ENCODE results near the gene RBBP8.
"Not testable (repeated sequence)": the region's sequence is repeated elsewhere in the genome, so short reads cannot be mapped to it uniquely, and the experiment has no call there.

Gene RBBP8

DNA sequence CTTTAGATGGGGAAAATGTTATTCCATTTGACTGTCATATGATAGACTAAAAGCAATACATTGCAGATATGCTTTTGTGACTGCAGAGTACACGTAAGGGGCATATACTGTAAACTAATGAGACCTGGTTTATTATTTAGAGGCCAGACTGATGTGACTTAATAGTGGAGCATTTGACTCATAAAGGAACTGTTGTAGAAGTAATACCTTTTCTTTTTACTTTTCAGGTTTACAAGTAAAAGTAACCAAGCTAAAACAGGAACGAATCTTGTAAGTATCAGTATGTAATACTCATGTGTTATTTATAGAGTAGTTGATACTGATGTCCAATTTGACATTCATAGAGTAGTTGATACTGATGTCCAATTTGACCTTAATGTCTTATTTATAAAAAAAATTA, 13.1 kb downstream of the RBBP8 start:
- DNase-seq: no peak

DNA sequence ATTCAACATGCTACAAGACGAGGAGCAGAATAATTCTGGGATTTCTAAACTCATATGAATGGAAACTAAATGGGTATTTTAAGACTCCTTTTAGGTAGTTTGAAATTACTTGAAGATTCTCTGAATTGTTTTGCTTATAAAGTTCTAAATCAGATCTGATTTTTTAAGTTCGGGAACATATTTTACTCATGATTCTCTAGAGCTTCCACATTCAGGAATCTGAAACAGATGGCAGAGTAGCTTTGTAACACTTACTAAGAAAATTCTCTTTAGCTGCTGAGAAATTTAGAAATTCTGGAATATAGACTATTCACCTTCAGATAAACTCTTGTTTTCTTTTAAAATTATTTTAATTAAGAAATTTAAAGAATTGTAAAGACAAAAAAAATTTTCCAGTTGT, 13.7 kb downstream of the RBBP8 start:
- DNase-seq: no peak

DNA sequence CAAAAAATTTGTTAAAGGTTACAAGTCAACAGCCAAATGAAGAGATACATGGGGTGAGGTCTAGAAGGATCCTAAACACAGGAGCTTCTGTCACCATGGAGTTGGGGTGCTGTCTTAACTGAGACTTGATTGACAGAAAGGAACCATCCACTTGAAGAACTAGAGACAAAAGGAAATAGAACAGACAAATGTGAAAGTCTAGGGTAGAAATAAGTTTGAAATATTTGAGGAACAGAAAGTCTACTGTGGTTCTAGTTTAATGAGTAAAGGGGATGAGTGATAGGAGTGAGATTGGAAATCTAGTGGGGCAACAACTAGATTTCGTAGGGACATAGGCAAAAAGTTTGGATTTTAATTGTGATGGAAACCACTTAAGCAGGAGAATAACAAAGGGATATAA, 18.7 kb downstream of the RBBP8 start:
- no peak for DNase-seq

DNA sequence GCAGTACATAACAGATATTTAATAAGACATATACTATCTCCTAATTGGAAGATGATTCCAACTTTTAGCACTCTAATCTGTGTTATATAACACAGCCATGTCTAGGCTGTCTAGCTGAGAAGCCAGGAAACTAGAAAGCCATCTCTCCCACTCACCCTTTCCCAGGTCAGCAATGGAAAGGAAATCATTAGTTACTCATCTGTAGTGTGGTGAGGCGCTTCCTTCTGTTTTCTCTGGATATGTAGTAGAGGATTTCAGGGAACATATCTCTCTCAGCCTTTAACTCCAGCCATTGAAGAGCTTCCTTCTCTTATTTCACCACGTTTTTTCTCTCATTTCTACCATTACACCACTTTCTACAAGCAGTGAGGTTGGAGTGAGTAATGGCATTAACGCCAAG, 19.4 kb downstream of the RBBP8 start:
- no peak for DNase-seq

DNA sequence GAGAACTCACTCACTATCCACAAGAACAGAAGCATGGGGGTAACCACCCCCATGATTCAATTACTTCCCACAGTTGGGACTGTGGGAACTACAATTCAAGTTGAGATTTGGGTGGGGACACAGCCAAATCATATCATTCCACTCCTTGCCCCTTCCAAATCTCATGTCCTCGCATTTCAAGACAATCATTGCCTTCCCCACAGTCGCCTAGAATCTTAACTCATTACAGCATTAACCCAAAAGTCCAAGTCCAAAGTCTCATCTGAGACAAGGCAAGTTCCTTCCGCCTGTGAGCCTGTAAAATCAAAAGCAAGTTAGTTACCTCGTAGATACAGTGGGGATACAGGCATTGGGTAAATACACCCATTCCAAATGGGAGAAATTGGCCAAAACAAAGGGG, 20.9 kb downstream of the RBBP8 start:
- not testable (repeated sequence) for DNase-seq

DNA sequence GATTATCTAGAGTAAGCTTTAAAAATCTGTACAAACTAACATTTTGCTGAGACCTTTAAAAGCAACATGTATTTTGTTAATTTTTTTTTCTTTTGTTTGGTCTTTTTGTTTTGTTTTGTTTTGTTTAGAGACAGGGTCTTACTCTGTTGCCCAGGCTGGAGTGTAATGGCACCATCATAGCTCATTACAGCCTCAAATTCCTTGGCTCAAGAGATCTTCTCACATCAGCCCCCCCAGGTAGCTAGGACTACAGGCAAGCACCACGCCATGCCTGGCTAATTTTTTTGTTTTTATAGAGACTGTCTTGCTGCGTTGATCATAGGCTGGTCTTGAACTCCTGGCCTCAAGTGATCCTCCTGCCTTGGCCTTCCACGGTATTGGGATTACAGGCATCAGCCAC, 23.1 kb downstream of the RBBP8 start:
- DNase-seq: no peak

DNA sequence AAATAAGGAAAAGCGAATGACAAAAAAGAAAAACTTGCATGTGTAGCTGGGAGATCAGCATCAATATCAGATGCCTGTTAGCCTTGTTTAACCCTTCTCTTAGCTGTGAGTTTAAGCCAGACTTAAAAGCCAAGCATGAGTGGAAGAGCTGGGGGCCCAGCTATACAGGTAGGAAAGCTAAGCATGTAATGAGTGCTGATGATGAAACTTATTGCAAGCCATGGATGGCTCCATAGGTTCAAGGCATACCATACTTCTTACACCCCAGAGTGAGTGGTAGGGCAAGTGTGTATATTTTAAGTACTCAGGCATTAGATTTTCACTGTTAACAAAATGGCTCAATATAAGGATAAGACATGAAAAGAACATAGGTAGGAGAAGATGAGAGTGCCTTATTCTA, 28.0 kb downstream of the RBBP8 start:
- no peak for DNase-seq

DNA sequence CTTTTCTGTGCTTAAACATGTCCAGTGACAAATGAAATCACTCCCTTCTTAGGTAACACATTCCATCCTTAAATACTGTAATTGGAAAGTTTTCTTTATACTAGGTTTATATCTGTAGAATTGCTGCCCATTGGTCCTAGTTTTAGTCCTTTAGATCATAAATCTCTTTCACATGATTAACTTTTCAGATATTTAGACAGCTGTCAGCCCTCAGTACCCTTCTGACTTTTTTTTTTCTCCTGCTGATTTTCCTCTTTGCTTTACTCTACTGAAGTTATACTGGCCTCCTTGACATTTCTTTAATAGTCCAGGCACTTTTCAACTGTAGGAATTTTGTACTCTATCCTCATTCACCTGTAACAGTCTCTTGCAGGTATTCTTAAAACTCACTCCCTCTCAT, 28.9 kb downstream of the RBBP8 start:
- no peak for DNase-seq

DNA sequence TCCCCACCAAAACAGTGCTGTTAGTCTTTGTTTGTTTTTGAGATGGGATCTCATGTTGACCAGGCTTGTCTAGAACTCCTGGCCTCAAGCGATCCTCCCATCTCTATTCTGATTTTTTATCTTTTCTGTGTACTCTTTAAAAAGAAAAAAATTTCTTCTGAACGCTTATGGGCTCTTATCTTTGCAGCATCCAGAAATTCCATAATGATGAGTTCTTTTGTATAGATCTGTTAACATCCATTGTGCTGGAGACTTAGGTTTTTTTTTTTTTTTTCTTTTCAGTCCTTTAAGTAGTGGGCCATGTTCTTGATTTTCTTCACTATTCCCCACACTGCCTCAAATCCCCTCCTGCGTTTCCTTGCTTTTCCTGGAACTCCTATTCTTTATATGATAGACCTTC, 31.0 kb downstream of the RBBP8 start:
- DNase-seq: no peak

DNA sequence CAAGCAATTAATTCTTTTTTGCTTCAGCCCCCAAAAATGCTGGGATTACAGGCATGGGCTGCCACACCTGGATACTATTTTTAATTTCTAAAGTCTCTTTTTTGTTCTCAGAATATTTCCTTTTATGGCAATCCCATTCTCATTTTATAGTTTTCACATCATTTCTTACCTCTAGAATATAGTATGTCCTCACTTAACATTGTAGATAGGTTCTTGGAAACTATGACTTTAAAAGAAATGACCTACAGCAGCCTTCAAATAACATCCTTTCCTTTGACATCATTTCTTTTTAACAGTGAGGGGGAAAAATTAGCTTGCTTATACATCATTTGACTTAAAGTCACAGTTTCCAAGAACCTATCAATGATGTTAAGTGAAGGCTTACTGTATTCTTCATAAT, 31.6 kb downstream of the RBBP8 start:
- no peak for DNase-seq

DNA sequence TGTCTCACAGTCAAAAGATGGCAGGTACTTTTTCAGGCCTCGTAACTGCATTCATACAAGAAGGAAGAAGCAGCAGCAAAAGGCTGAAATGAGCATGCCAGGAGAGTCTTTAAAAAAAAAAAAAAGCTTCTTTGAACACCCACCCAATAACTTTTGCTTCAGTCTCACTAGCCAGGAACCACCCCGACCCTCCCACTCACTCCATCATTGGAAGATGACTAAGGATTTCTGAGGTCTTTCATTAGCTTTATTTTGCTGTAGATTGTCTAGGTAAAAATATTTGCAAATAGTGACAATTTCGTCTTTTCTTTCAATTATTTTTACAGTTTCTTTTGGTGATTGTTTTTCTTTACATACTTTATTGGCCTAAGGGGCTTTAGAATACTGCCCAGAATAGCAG, 37.9 kb downstream of the RBBP8 start:
- no peak for DNase-seq

DNA sequence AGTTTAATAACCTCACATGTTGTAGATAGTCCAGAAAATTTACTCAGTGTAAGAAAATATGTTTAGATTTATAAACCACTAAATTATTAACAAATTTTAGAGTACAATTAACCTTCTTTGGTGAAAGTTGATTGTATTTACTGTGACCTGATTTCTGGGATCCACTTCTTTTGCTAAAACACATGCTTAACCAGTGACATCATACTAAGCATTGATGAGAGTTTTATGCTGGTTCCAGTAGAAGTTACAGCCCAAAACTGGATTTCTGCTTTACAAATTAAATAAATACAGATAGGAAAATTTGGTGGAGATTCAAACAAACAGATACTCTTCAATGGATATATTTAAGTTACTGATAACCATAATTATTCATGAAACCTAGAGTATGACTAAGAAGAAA, 40.9 kb downstream of the RBBP8 start:
- no peak for DNase-seq

DNA sequence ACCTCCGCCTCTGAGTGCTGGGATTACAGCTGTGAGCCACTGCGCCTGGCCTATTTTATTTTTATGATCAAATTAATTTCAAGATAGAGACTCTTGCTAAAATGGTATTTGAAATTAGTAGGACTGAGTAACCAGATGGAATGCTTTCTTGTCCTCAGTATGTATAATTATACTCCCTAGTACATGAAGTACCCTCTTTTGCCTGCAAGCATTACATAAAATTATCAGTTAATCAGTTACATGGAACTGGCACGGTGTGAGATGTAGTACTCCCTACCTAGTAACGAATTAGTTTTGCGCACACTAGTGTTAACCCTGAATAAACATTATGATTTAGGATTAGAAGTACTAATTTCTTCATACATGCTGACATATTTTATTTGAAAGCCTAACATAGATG, 41.6 kb downstream of the RBBP8 start:
- DNase-seq: no peak

DNA sequence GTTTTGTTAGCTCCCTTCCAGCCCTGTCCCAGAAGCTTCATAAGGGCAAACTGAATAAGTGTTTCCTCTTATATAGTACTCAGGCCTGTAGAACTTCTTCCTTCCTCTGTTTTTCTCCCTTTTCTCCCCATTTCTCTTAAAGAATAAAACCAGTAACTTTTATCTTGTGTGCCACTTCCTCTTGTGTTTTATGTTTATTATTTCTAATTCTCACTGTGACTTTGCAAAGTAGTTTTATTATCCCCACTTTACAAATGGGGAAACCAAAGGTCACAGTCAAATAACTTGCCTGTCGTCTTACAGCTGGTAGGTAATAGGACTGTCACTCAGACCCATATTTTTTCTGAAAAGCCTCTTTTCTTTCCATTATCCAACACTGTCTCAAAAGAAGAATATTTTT, 42.4 kb downstream of the RBBP8 start:
- no peak for DNase-seq

DNA sequence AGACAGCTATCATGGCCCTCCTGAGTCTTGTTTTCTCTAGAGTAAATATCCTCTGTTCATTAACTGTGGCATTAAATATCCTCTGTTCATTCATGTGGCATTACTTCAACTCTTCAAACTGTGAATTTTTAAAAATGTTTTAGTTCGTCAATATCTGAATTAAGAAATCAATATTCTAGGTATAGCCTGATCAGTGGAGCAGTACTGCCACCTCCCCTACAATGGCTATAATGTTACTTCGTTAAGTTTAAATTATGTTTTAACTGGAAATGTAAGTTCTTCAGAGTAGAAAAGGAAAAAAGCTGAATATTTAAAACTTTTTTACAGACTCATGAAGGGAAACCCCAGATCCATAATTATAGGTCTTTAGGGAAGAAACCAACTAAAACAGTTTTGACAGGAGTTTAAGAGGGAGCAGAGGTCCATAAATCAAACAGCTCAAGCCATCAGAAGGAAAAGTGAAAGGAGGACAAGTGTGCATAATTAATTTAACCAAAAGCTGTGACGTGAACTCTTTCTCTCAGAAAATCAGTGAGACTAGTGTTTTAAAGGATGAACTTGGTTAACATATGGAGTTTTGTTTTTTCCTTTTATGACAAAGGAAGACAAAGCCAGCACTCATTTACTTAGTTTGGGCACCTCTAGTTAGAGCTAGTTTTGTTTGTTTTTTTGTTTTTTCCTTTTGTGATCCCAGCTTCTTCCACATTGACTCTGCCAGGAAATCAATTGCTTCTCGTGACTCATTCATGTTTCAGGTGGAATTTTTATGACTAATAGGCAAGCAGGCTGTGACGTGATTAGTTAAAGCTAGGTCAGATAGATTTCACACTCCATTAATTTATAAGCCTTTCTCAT, 44.9 kb downstream of the RBBP8 start:
- no peak for DNase-seq

DNA sequence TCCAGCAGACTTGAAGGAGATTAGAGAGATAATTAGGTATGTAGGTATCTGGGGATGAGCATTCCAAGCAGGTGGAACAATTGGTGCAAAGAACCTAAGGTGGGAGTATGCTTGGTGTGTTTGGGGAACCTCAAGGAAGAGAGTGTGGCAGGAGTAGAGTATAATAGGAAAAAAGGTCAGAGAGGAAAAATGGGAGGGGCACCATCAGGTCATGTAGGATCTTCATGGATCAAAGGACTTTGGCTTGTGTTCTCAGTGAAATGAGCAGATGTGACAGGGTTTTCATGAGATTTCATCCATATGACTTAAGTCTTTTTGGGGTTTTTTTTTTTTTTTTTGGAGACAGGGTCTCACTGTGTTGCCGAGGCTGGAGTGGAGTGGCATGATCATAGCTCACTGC, 47.3 kb downstream of the RBBP8 start:
- DNase-seq: no peak

DNA sequence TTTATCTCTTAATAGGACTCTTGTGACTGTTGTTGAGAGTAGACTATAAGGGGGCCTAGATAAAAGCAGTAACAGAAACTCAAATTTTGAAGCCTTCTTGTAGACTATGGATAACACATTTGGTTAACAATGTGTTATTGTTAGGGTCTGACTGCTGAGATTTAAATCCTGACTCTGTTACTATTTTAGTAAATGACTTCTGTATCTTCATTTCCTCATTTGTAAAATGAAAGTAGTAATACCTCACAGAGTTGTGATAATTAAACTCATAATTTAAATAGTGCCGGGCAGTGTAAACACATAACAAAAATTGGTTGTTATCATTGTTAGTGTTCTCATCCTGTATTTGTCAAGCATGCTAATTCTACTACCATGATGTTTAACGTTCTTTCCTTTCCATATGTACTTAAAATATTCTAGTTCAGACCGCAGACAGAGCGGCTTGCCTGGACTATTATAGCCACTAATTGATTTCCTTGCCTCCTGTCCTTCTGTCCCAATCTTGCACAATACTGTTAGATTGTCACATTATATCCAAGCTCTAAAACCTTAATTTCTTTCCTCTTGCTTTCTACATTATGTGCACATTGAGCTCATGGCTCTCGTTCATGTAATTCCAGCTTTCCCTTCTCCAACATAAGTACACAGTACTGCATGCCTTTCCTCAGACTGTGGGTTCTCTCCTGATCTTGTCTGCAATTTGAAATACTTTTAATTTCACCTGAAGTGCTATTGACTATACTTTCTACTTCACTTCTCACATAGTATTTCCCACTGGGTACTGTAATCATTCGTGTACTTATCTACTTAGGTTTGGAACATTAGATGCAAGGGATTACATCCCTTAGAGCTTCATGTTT, 48.4 kb downstream of the RBBP8 start:
- DNase-seq: no peak

DNA sequence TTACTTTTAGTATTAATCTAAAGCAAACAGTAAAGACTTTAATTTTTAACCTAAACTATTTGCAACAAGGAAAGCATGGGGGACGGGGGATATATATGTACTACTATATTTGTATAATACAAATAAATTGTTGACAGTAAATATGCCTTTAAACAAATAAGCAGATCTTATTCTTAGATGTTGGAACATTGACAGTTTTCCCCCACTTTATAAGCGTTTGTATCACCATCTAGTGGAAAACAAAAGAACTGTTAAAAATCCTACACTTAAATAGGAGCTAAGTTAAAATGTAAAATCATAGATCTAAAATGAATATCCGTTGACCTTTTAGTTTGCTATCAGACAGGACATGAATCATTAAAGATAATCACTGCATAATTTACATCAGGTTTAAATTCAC, 50.0 kb downstream of the RBBP8 start:
- DNase-seq: no peak

DNA sequence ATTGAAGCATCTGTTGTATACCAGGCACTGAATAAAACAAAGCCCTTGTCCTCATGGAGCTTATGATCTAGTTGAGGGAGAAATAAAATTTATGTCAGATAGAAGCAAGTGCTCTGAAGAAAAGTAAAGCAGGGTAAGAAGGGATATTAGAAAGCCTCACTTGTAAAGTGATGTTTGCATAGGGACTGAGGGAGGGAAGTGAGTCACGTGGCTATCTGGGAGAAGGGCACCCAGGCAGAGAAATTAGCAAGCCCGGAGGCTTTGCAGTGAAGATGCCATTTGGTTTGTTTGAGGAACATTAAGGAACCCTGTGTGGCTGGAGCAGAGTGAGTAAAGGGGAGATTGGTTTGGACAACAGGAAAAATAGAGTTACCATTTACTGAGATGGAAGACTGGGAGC, 52.1 kb downstream of the RBBP8 start:
- DNase-seq: no peak

DNA sequence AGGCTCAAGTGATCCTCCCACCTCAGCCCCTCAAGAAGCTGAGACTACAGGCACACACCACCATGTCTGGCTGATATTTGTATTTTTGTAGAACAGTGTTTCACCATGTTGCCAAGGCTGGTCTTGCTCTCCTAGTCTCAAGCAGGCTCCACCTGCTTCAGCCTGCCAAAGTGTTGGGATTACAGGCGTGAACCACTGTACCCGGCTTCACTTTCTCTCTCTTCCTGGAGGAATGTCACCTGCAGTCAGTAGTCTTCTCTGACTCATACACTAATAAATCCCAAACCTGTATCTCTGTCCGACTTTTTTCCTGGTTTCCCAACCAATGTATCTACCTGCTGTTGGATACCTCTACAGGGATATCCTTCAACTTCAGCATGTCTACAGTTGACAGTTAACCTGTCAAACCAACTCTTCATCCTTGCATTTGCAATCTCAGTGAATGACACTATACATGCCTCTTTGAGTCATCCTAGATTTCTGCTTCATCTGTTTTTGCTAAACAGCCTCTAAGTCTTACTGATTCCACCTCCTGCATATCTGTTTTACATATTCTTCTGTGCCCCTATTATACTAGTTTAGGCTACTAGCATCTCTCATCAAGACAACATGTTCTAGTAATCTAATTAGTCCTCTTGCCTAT, 54.5 kb downstream of the RBBP8 start:
- DNase-seq: no peak

DNA sequence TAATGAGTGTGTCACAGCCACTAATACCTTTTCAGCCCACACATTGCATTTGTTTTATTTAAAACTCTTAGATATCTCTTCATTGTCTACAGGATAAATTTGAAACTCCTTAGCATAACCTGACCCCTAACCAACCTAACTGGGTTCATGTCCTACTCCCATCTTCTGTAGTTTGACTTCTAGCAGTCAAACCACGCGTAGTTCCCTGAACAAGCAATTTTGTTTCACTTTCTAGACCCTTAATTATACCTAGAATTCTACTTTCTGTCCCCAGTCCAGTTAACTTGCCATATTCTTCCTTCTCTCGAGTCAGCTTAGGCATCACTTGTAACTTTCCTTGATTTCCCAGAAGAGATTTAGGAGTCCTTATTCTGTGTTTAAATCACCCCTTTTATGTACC, 55.1 kb downstream of the RBBP8 start:
- no peak for DNase-seq

DNA sequence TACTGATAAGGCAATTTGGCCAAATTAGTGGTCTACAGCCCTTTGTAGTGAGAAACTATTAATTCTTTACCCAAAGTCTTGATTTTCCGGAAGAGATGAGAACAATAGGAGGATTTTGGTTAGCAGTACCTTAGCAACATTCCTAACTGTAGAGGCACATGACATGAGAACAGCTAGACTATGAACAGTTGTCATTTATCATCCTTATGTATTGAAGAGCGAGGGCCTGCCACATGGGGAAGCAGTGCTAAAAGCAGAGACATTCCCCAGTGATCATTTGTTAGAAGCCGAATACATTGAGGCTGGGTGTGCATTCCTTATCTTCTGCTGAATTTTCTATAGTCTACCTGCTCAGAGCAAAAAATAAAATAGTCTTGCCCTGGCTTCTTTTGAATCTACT, 65.2 kb downstream of the RBBP8 start:
- no peak for DNase-seq

DNA sequence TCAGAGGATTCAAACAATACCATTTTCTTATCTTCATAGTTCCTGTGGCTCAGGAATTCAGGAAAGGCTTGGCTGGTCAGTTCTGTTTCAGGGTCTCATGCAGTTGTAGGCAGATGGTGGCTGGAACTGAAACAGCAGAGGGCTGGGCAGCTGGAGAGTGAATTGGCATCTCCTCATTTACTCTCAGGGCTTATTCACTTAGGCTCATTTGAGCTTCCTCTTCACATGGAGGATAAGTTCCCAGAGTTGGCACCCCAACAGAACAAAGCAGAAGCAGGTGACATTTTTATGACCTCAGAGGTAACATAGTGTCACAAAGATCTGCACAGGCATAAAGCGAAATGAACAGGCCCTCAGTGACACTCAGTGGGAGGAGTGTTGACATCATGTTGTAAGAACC, 66.1 kb downstream of the RBBP8 start:
- DNase-seq: no peak

DNA sequence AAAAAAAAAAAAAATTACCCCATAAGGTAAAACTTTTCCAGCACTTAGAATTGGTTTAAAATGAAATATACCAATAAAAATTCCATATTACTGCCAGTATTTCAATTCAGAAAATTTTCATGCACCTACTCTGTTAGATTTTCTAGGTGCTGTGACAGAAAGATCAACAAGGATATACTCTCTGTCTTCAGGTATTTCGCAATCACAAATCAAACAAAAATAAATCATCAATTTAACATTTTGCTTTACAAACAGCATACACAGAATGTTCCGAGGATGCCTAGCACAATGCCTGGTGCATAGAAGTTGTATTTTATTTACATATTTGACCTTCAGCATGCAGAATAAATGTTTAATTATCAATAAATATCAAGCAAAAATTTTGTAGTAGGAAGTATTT, 66.5 kb downstream of the RBBP8 start:
- no peak for DNase-seq
